ENCODE data around the gene MEX3D. TPM values are rescaled to one million over a fixed set of nuclear protein-coding genes. Genes with fewer than 3 reads are reported as not detected.

The MEX3D gene
- total RNA-seq, 2 experiments from 2014 or later = 11.9 to 13.6 TPM

GRCh38 chr19:1534972-1535371, 33.2 kb downstream of the MEX3D start:
- ChIA-PET CTCF (ENCODE audit: unreplicated experiment) (no interaction called here), POLR2A (no interaction called here)
- no peak for TF ChIP-seq EZH2phosphoT487 (IDR thresholded peaks at IDR 0.05; ENCODE audit: borderline replicate concordance, low read depth, low read length)
- no peak for TF ChIP-seq CTCF (conservative IDR thresholded peaks at IDR 0.05; ENCODE audit: low read length)
- Histone ChIP-seq H2AFZ (ENCODE audit: low read length) (no peak overlapping the region), H3K4me3 (ENCODE audit: low read depth, low read length, poor library complexity, severe bottlenecking) (no peak overlapping the region), H3K27ac (ENCODE audit: low read depth, low read length, poor library complexity, severe bottlenecking) (no peak overlapping the region), H4K20me1 (ENCODE audit: insufficient read depth, low read length) (no peaks in the 10 kb centered on the region), H3K9me2 (ENCODE audit: insufficient read depth, low read length) (no peaks in the 10 kb centered on the region), H3K4me2 (ENCODE audit: low read length) (no peak overlapping the region), H3K4me1 (ENCODE audit: insufficient read depth, low read length, poor library complexity, severe bottlenecking) (no peaks in the 10 kb centered on the region), H3K36me3 (ENCODE audit: insufficient read depth, low read length) (no peaks in the 10 kb centered on the region), H3K9me3 (ENCODE audit: low read length) (no peaks in the 10 kb centered on the region), H3K79me2 (ENCODE audit: insufficient read depth, low read depth, low read length) (no peaks in the 10 kb centered on the region)
- DNase-seq (ENCODE audit: low spot score) = no peak
- intact Hi-C loops (cut with micrococcal nuclease; ENCODE audit: unreplicated experiment) = no loop called here
- no TSS peak for BruUV-seq (replicated peaks)

GRCh38 chr19:1533510-1534150, 34.5 kb downstream of the MEX3D start:
- TF ChIP-seq CTCF (conservative IDR thresholded peaks at IDR 0.05; ENCODE audit: low read length) (no peak), EZH2phosphoT487 (IDR thresholded peaks at IDR 0.05; ENCODE audit: borderline replicate concordance, low read depth, low read length) (no peak)
- H4K20me1 ChIP-seq (ENCODE audit: insufficient read depth, low read length) = no peaks in the 10 kb centered on the region
- CTCF ChIA-PET (ENCODE audit: unreplicated experiment) = interaction anchor here (0.6 kb wide), 1 partner anchor 60 kb away, joined by 4 read pairs; no protein-coding TSS in a partner anchor
- H3K36me3 ChIP-seq (ENCODE audit: insufficient read depth, low read length) = no peaks in the 10 kb centered on the region
- H3K4me2 ChIP-seq (ENCODE audit: low read length) = no peak overlapping the region
- H3K4me1 ChIP-seq (ENCODE audit: insufficient read depth, low read length, poor library complexity, severe bottlenecking) = no peaks in the 10 kb centered on the region
- H3K9me3 ChIP-seq (ENCODE audit: low read length) = no peaks in the 10 kb centered on the region
- H3K79me2 ChIP-seq (ENCODE audit: insufficient read depth, low read depth, low read length) = no peaks in the 10 kb centered on the region
- no peak overlapping the region for H3K4me3 ChIP-seq (ENCODE audit: low read depth, low read length, poor library complexity, severe bottlenecking)
- POLR2A ChIA-PET = no interaction called here
- no peaks in the 10 kb centered on the region for H3K9me2 ChIP-seq (ENCODE audit: insufficient read depth, low read length)
- no TSS peak for BruUV-seq (replicated peaks)
- H2AFZ ChIP-seq (ENCODE audit: low read length) = no peak overlapping the region
- intact Hi-C loops (cut with micrococcal nuclease; ENCODE audit: unreplicated experiment) = no loop called here
- H3K27ac ChIP-seq (ENCODE audit: low read depth, low read length, poor library complexity, severe bottlenecking) = no peak overlapping the region
- no peak for DNase-seq (ENCODE audit: low spot score)

- H2AFZ ChIP-seq (ENCODE audit: low read length) = no peak overlapping the region
- H3K36me3 ChIP-seq (ENCODE audit: insufficient read depth, low read length) = no peaks in the 10 kb centered on the region
- no peak for DNase-seq (ENCODE audit: low spot score)
- ChIA-PET POLR2A (no interaction called here), CTCF (ENCODE audit: unreplicated experiment) (no interaction called here)
- no peaks in the 10 kb centered on the region for H3K9me3 ChIP-seq (ENCODE audit: low read length)
- no peak overlapping the region for H3K27ac ChIP-seq (ENCODE audit: low read depth, low read length, poor library complexity, severe bottlenecking)
- no peak overlapping the region for H3K4me2 ChIP-seq (ENCODE audit: low read length)
- TF ChIP-seq CTCF (conservative IDR thresholded peaks at IDR 0.05; ENCODE audit: low read length) = no peak
- no peak for TF ChIP-seq EZH2phosphoT487 (IDR thresholded peaks at IDR 0.05; ENCODE audit: borderline replicate concordance, low read depth, low read length)
- no peaks in the 10 kb centered on the region for H3K79me2 ChIP-seq (ENCODE audit: insufficient read depth, low read depth, low read length)
- intact Hi-C loops (cut with micrococcal nuclease; ENCODE audit: unreplicated experiment) = no loop called here
- H3K9me2 ChIP-seq (ENCODE audit: insufficient read depth, low read length) = no peaks in the 10 kb centered on the region
- H4K20me1 ChIP-seq (ENCODE audit: insufficient read depth, low read length) = no peaks in the 10 kb centered on the region
- no peaks in the 10 kb centered on the region for H3K4me1 ChIP-seq (ENCODE audit: insufficient read depth, low read length, poor library complexity, severe bottlenecking)
- BruUV-seq (replicated peaks) = no TSS peak
- no peak overlapping the region for H3K4me3 ChIP-seq (ENCODE audit: low read depth, low read length, poor library complexity, severe bottlenecking)
These were observed 36.1 kb downstream of the MEX3D start for GRCh38 chr19:1532003-1532402.

All from OCI-LY7 (cell line).